Parathyroid adenoma (tissue), 2 donors: ENCODE data around the gene TRMT13.

Experiments used
- H2AFZ ChIP-seq: fragments of 300-600 bp; sonication (generic); one replicate; pipeline ENCODE4 v1.7.0; 2017; ENCODE audit warnings: antibody characterized with exemption, mild to moderate bottlenecking
- H3K27ac ChIP-seq: fragments of 300-600 bp; sonication (generic); one replicate; pipeline ENCODE4 v1.7.0; 2017
- H3K27me3 ChIP-seq: fragments of 300-600 bp; sonication (generic); one replicate; pipeline ENCODE4 v1.7.0; 2017; ENCODE audit warnings: low read length; ENCODE audit not compliant: control insufficient read depth, insufficient read depth
- H3K36me3 ChIP-seq: fragments of 300-600 bp; sonication (generic); one replicate; pipeline ENCODE4 v1.7.0; 2017; ENCODE audit warnings: low read length; ENCODE audit not compliant: control insufficient read depth, insufficient read depth
- H3K4me1 ChIP-seq: fragments of 300-600 bp; sonication (generic); one replicate; pipeline ENCODE4 v1.7.0; 2017; ENCODE audit warnings: control low read depth
- H3K4me2 ChIP-seq: fragments of 300-600 bp; sonication (generic); one replicate; pipeline ENCODE4 v1.7.0; 2017; ENCODE audit warnings: low read length
- H3K4me3 ChIP-seq: fragments of 300-600 bp; sonication (generic); one replicate; pipeline ENCODE4 v1.7.0; 2017; ENCODE audit warnings: low read depth, low read length
- H3K79me2 ChIP-seq: fragments of 300-600 bp; sonication (generic); one replicate; pipeline ENCODE4 v1.7.0; 2017; ENCODE audit warnings: control low read depth
- H3K9ac ChIP-seq: fragments of 300-600 bp; sonication (generic); one replicate; pipeline ENCODE4 v1.7.0; 2017; ENCODE audit warnings: mild to moderate bottlenecking
- H3K9me3 ChIP-seq: fragments of 300-600 bp; sonication (generic); one replicate; pipeline ENCODE4 v1.7.0; 2017; ENCODE audit warnings: low read length; ENCODE audit not compliant: control insufficient read depth
- CTCF ChIP-seq: fragments of 300-600 bp; sonication (generic); IDR thresholded peaks from one replicate; pipeline ENCODE4 v1.7.0; 2017; ENCODE audit warnings: antibody characterized with exemption, mild to moderate bottlenecking
- donor health status: primary hyperparathyroidism.

Gene TRMT13

GRCh38 chr1:100122177-100122576 lies 10.8 kb upstream of the TRMT13 start:
- Histone ChIP-seq H2AFZ (no peak overlapping the region), H3K36me3 (no peaks in the 10 kb centered on the region), H3K27me3 (no peaks in the 10 kb centered on the region), H3K4me2 (no peak overlapping the region), H3K4me1 (no peaks in the 10 kb centered on the region), H3K4me3 (no peak overlapping the region), H3K27ac (no peak overlapping the region), H3K9ac (no peak overlapping the region), H3K9me3 (no peaks in the 10 kb centered on the region), H3K79me2 (no peaks in the 10 kb centered on the region)
- TF ChIP-seq CTCF = no peak

- no peak for TF ChIP-seq CTCF
- Histone ChIP-seq H3K4me2 (no peak overlapping the region), H3K27ac (no peak overlapping the region), H3K4me1 (no peaks in the 10 kb centered on the region), H3K36me3 (no peaks in the 10 kb centered on the region), H2AFZ (no peak overlapping the region), H3K9ac (no peak overlapping the region), H3K27me3 (no peaks in the 10 kb centered on the region), H3K4me3 (no peak overlapping the region), H3K79me2 (no peaks in the 10 kb centered on the region), H3K9me3 (no peaks in the 10 kb centered on the region)
Measured at GRCh38 chr1:100127226-100127625, 5.7 kb upstream of the TRMT13 start.

GRCh38 chr1:100130552-100131077 lies 2.3 kb upstream of the TRMT13 start:
- no peak overlapping the region for H3K4me3 ChIP-seq
- H3K79me2 ChIP-seq = no peaks in the 10 kb centered on the region
- TF ChIP-seq CTCF = no peak
- H3K27me3 ChIP-seq = no peaks in the 10 kb centered on the region
- H3K4me2 ChIP-seq = no peak overlapping the region
- H3K9ac ChIP-seq = no peak overlapping the region
- peaks cover 2% of the 10 kb centered on the region for H3K4me1 ChIP-seq
- H3K27ac ChIP-seq = no peak overlapping the region
- no peak overlapping the region for H2AFZ ChIP-seq
- no peaks in the 10 kb centered on the region for H3K9me3 ChIP-seq
- H3K36me3 ChIP-seq = no peaks in the 10 kb centered on the region

- Histone ChIP-seq H3K9ac (no peak overlapping the region), H3K79me2 (no peaks in the 10 kb centered on the region), H3K4me2 (peak overlapping the region; percentile 86), H3K27me3 (no peaks in the 10 kb centered on the region), H3K9me3 (no peaks in the 10 kb centered on the region), H2AFZ (no peak overlapping the region), H3K4me1 (peaks cover 2% of the 10 kb centered on the region), H3K27ac (no peak overlapping the region), H3K4me3 (no peak overlapping the region), H3K36me3 (no peaks in the 10 kb centered on the region)
- TF ChIP-seq CTCF = no peak
Measured at GRCh38 chr1:100131623-100132022, 1.3 kb upstream of the TRMT13 start.

GRCh38 chr1:100134872-100135271 lies 1.9 kb downstream of the TRMT13 start:
- no peak overlapping the region for H3K4me3 ChIP-seq
- no peak for TF ChIP-seq CTCF
- H3K36me3 ChIP-seq = no peaks in the 10 kb centered on the region
- peaks cover 2% of the 10 kb centered on the region for H3K4me1 ChIP-seq
- no peaks in the 10 kb centered on the region for H3K79me2 ChIP-seq
- no peak overlapping the region for H3K9ac ChIP-seq
- no peak overlapping the region for H3K4me2 ChIP-seq
- H3K9me3 ChIP-seq = no peaks in the 10 kb centered on the region
- H3K27me3 ChIP-seq = no peaks in the 10 kb centered on the region
- no peak overlapping the region for H3K27ac ChIP-seq
- H2AFZ ChIP-seq = no peak overlapping the region
